ENCODE data around the gene RNU1-2.

- TF ChIP-seq, protein P1, sequence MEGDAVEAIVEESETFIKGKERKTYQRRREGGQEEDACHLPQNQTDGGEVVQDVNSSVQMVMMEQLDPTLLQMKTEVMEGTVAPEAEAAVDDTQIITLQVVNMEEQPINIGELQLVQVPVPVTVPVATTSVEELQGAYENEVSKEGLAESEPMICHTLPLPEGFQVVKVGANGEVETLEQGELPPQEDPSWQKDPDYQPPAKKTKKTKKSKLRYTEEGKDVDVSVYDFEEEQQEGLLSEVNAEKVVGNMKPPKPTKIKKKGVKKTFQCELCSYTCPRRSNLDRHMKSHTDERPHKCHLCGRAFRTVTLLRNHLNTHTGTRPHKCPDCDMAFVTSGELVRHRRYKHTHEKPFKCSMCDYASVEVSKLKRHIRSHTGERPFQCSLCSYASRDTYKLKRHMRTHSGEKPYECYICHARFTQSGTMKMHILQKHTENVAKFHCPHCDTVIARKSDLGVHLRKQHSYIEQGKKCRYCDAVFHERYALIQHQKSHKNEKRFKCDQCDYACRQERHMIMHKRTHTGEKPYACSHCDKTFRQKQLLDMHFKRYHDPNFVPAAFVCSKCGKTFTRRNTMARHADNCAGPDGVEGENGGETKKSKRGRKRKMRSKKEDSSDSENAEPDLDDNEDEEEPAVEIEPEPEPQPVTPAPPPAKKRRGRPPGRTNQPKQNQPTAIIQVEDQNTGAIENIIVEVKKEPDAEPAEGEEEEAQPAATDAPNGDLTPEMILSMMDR (conservative IDR thresholded peaks at IDR 0.05; ENCODE audit: low read depth, low read length) = peak; percentile 15; the same call in 1 of the 2 replicates
- TF ChIP-seq USF2 (IDR thresholded peaks at IDR 0.05; ENCODE audit: low read depth, low read length) (no peak), POLR2A (IDR thresholded peaks at IDR 0.05; ENCODE audit: low read depth, low read length) (no peak), RAD21 (IDR thresholded peaks at IDR 0.05; ENCODE audit: low read length) (no peak), ELK1 (IDR thresholded peaks at IDR 0.05; ENCODE audit: borderline replicate concordance, low read depth, low read length) (no peak)
Observed at GRCh38 chr1:16924919-16925477, 29.2 kb downstream of the RNU1-2 start.
